GM21528 (cell line): ENCODE data around the gene SCD.

Source experiments
- ATAC-seq: cut with Tn5 transposase; IDR thresholded peaks from one replicate; pipeline ENCODE4 v1.9.1; 2021; ENCODE audit warnings: mild to moderate bottlenecking, moderate library complexity; ENCODE audit not compliant: unreplicated experiment, low FRiP score

SCD gene

GRCh38 chr10:100391163-100392002, 44.4 kb downstream of the SCD start:
- ATAC-seq, result no peak

- no peak for ATAC-seq
These were observed 45.6 kb downstream of the SCD start for GRCh38 chr10:100392686-100393003.

GRCh38 chr10:100395626-100396025, 48.6 kb downstream of the SCD start:
- ATAC-seq, result no peak

- ATAC-seq, result no peak
These were observed 49.6 kb downstream of the SCD start for GRCh38 chr10:100396605-100397004.

GRCh38 chr10:100401631-100402328, 54.7 kb downstream of the SCD start:
- ATAC-seq, result no peak

- no peak for ATAC-seq
These were observed 56.7 kb downstream of the SCD start for GRCh38 chr10:100403734-100404133.

- ATAC-seq, result no peak
These were observed 66.1 kb downstream of the SCD start for GRCh38 chr10:100413173-100413572.
